Adrenal gland (tissue), 5 donors: ENCODE results near the gene PODNL1.

ENCODE experiments used
- CTCF ChIP-seq, 6 experiments: fragments of 450-650 bp in 4 of 6; fragments of 200-600 bp in 2 of 6; sonication (generic) in 1 of 6; IDR thresholded peaks; 1 replicate in 5 of 6; 2 replicates in 1 of 6; pipeline versions ENCODE4 v1.5.1 to v1.8.0; 2016 to 2021; ENCODE audit warnings: antibody characterized with exemption in 6 of 6, mild to moderate bottlenecking in 2 of 6, moderate library complexity in 1 of 6
- POLR2A ChIP-seq, 2 donors: fragments of 450-650 bp; IDR thresholded peaks; one replicate each; pipeline ENCODE4 v1.6.1; 2017; ENCODE audit warnings: antibody characterized with exemption in 2 of 2, mild to moderate bottlenecking in 2 of 2, moderate library complexity in 1 of 2
- donor health status: DM: no; HTN: no; CAD: no.

- no peak for TF ChIP-seq CTCF (IDR thresholded peaks at IDR 0.05)
- no peak for TF ChIP-seq POLR2A (IDR thresholded peaks at IDR 0.05)
Observed at GRCh38 chr19:13980340-13980739, 42.1 kb upstream of the PODNL1 start.
